HPDE6-E6E7 (cell line): ENCODE results near the gene FBXW5.

Source experiments
- DNase-seq: peaks from one replicate; pipeline ENCODE4 v3.0.0; 2011; ENCODE audit warnings: missing footprints; ENCODE audit errors: extremely low spot score

The FBXW5 gene

DNA sequence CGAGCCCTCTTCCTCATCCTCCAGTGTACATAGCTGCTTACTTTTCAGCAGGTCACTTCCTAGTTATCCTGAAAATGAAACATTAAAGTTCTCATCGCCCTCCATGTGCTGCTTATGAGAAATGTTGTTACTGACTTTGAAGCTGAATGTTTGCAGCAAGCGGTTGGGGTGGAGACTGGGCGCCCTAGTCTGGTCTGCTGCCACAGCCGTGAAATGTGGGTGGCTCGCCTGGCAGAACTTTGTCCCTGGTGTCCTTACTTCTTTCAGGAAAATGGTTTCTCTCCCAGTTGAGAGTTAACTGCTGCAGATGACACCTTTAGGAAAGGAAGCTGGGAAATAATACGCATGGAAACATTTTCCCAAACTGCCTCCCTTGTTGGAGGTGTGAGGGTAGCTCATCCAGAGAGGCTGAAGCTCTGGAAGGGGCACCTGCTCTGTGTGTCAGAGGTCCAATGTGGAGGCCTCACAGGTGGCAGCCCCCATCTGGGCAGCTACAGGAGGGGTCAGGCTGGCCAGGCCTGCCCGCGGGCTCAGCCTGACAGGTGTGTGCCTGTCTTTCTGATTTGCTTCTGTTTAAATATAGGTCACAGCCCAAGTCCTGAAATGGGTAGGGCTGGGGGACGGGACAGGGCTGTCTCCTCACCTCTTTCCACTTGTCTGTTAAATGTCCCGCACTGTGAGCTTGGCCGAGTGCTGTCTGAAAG is 34.2 kb downstream of the FBXW5 start:
- no peak for DNase-seq

- DNase-seq = no peak
Measured at GRCh38 chr9:136907011-136907914, 37.3 kb downstream of the FBXW5 start.

DNA sequence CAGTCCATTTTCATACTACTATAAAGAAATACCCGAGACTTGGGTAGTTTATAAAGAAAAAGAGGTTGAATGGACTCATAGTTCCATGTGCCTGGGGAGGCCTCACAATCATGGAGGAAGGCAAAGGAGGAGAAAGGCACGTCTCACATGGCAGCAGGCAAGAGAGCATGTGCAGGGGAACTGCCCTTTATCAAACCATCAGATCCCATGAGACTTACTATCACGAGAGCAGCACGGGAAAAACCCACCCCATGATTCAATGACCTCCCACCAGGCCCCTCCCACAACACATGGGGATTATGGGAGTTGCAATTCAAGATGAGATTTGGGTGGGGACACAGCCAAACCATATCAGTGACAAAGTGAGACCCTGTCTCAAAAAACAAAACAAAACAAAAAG is 38.3 kb downstream of the FBXW5 start:
- no peak for DNase-seq

GRCh38 chr9:136903041-136903554 is 41.4 kb downstream of the FBXW5 start:
- no peak for DNase-seq

- DNase-seq = peak; percentile 71
Measured at GRCh38 chr9:136902259-136902821, 42.2 kb downstream of the FBXW5 start.

GRCh38 chr9:136901516-136902258 is 42.9 kb downstream of the FBXW5 start:
- DNase-seq = peak; percentile 98

DNA sequence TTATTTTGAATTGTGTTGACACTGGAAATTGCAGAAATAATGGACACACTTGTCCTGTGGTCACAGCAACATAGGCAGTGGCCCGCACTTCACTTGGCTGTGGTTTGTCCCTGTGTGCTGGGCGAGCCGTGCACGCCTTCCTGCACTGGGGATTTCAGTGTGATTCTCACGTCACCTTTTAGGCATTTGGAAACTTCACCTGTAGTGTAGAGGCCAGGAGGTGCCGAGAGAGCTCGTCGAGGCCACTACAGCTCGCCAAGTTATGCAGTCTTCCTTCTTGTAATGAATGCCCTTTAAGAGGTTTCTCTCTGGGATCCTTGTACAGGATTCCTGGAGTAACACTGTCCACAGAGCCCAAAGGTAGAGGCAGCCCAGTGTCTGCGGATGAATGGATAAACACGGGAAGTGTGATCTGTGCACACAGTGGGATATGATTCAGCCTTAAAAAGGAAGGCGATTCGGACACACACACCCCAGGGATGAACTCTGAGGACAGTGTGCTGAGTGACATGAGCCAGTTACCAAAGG is 43.5 kb downstream of the FBXW5 start:
- DNase-seq = peak; percentile 83

- DNase-seq = no peak
Measured at GRCh38 chr9:136900556-136900955, 44.0 kb downstream of the FBXW5 start.

- DNase-seq = no peak
Measured at GRCh38 chr9:136899196-136899595, 45.3 kb downstream of the FBXW5 start.

DNA sequence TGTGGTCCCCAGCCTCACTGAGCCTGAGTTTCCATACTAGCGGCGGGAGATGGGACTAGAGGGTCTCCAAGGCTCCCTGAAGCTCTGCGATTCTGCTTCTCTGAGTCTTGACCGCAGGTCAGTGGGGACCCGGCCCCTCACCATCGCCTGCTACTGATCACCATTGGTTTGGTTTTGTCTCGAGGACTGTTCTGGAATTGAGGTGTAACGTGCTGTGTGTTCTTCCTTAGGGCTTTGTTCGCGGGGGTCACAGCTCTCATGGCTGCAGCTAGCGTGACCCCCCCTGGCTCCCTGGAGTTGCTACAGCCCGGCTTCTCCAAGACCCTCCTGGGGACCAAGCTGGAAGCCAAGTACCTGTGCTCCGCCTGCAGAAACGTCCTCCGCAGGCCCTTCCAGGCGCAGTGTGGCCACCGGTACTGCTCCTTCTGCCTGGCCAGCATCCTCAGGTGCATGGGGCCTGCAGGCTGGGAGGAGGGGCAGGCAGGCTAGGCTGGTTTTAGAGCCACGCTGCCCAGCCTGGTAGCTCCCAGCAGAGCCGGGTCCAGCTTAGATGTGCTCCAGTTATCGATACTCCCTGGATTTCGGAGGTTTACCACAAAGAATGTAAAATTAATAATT is 45.9 kb downstream of the FBXW5 start:
- DNase-seq = no peak

- DNase-seq = no peak
Measured at GRCh38 chr9:136896027-136896426, 48.5 kb downstream of the FBXW5 start.

DNA sequence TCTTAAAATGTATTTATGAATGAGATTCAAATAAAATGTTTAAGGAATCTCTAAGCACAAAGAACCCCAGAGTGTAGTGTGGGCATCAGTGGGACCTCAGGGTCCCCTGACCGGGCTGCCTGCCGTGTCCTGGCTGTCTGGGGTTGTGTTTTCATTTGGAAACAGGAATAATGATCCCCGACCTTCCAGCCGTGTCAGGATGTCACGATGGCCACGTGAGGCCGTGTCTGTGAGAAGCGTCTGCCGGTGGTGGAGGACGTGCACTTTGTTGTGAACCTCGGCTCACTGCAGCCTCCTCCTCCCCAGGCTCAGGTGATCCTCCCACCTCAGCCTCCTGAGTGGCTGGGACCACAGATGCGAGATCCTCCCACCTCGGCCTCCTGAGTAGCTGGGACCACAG is 53.9 kb downstream of the FBXW5 start:
- DNase-seq = no peak
